Measurements from ENCODE around the gene AIFM3.

AIFM3 gene

GRCh38 chr22:20952544-20953341 lies 14.3 kb upstream of the AIFM3 start:
- H3K4me3 ChIP-seq, result no peak overlapping the region
- H3K36me3 ChIP-seq (ENCODE audit: insufficient read depth, low read length), result peaks cover 56% of the 10 kb centered on the region
- no peaks in the 10 kb centered on the region for H3K9me3 ChIP-seq (ENCODE audit: low read depth, low read length)
- TF ChIP-seq EZH2 (IDR thresholded peaks at IDR 0.05) (no peak), POLR2AphosphoS5 (IDR thresholded peaks at IDR 0.05; ENCODE audit: borderline replicate concordance, low read depth, low read length) (no peak), FOXP2 (optimal IDR thresholded peaks at IDR 0.05; ENCODE audit: control extremely low read depth, extremely low read length, insufficient read depth) (no peak)
- peak overlapping the region; percentile 74 for H3K27ac ChIP-seq
- H3K9ac ChIP-seq (ENCODE audit: insufficient read length), result no peak overlapping the region
- DNase-seq (ENCODE audit: low read depth, low spot score), result no peak

GRCh38 chr22:20953342-20953608 lies 13.8 kb upstream of the AIFM3 start:
- H3K9me3 ChIP-seq (ENCODE audit: low read depth, low read length), result no peaks in the 10 kb centered on the region
- H3K27ac ChIP-seq, result peak overlapping the region; percentile 74
- no peak for TF ChIP-seq EZH2 (IDR thresholded peaks at IDR 0.05)
- no peak for TF ChIP-seq FOXP2 (optimal IDR thresholded peaks at IDR 0.05; ENCODE audit: control extremely low read depth, extremely low read length, insufficient read depth)
- no peak for TF ChIP-seq POLR2AphosphoS5 (IDR thresholded peaks at IDR 0.05; ENCODE audit: borderline replicate concordance, low read depth, low read length)
- no peak overlapping the region for H3K9ac ChIP-seq (ENCODE audit: insufficient read length)
- no peak for DNase-seq (ENCODE audit: low read depth, low spot score)
- H3K36me3 ChIP-seq (ENCODE audit: insufficient read depth, low read length), result peaks cover 56% of the 10 kb centered on the region
- H3K4me3 ChIP-seq, result no peak overlapping the region

GRCh38 chr22:20953668-20954500 lies 13.2 kb upstream of the AIFM3 start:
- no peak overlapping the region for H3K4me3 ChIP-seq
- peak overlapping the region; percentile 32 for H3K9ac ChIP-seq (ENCODE audit: insufficient read length)

GRCh38 chr22:20955548-20955947 lies 11.5 kb upstream of the AIFM3 start:
- Histone ChIP-seq H3K27ac (no peak overlapping the region), H3K36me3 (ENCODE audit: insufficient read depth, low read length) (peaks cover 35% of the 10 kb centered on the region), H3K9me3 (ENCODE audit: low read depth, low read length) (no peaks in the 10 kb centered on the region), H3K4me3 (no peak overlapping the region), H3K9ac (ENCODE audit: insufficient read length) (no peak overlapping the region)
- DNase-seq (ENCODE audit: low read depth, low spot score), result no peak
- TF ChIP-seq EZH2 (IDR thresholded peaks at IDR 0.05) (no peak), FOXP2 (optimal IDR thresholded peaks at IDR 0.05; ENCODE audit: control extremely low read depth, extremely low read length, insufficient read depth) (no peak), POLR2AphosphoS5 (IDR thresholded peaks at IDR 0.05; ENCODE audit: borderline replicate concordance, low read depth, low read length) (no peak)

More at GRCh38 chr22:20953668-20954500, 13.2 kb upstream of the AIFM3 start:
- Histone ChIP-seq H3K36me3 (ENCODE audit: insufficient read depth, low read length) (peaks cover 51% of the 10 kb centered on the region), H3K9me3 (ENCODE audit: low read depth, low read length) (no peaks in the 10 kb centered on the region), H3K27ac (peak overlapping the region; percentile 74)
- TF ChIP-seq FOXP2 (optimal IDR thresholded peaks at IDR 0.05; ENCODE audit: control extremely low read depth, extremely low read length, insufficient read depth), result no peak
- no peak for TF ChIP-seq EZH2 (IDR thresholded peaks at IDR 0.05)
- no peak for TF ChIP-seq POLR2AphosphoS5 (IDR thresholded peaks at IDR 0.05; ENCODE audit: borderline replicate concordance, low read depth, low read length)
- DNase-seq (ENCODE audit: low read depth, low spot score), result no peak

- Histone ChIP-seq H3K9ac (ENCODE audit: insufficient read length) (no peak overlapping the region), H3K4me3 (no peak overlapping the region), H3K27ac (no peak overlapping the region), H3K9me3 (ENCODE audit: low read depth, low read length) (no peaks in the 10 kb centered on the region), H3K36me3 (ENCODE audit: insufficient read depth, low read length) (peaks cover 25% of the 10 kb centered on the region)
- TF ChIP-seq POLR2AphosphoS5 (IDR thresholded peaks at IDR 0.05; ENCODE audit: borderline replicate concordance, low read depth, low read length), result no peak
- TF ChIP-seq EZH2 (IDR thresholded peaks at IDR 0.05), result no peak
- TF ChIP-seq FOXP2 (optimal IDR thresholded peaks at IDR 0.05; ENCODE audit: control extremely low read depth, extremely low read length, insufficient read depth), result no peak
- no peak for DNase-seq (ENCODE audit: low read depth, low spot score)
Observed at GRCh38 chr22:20956258-20957101, 10.6 kb upstream of the AIFM3 start.

- Histone ChIP-seq H3K4me3 (no peak overlapping the region), H3K36me3 (ENCODE audit: insufficient read depth, low read length) (peaks cover 18% of the 10 kb centered on the region), H3K9ac (ENCODE audit: insufficient read length) (no peak overlapping the region), H3K27ac (no peak overlapping the region), H3K9me3 (ENCODE audit: low read depth, low read length) (no peaks in the 10 kb centered on the region)
- no peak for TF ChIP-seq POLR2AphosphoS5 (IDR thresholded peaks at IDR 0.05; ENCODE audit: borderline replicate concordance, low read depth, low read length)
- TF ChIP-seq EZH2 (IDR thresholded peaks at IDR 0.05), result no peak
- TF ChIP-seq FOXP2 (optimal IDR thresholded peaks at IDR 0.05; ENCODE audit: control extremely low read depth, extremely low read length, insufficient read depth), result no peak
- DNase-seq (ENCODE audit: low read depth, low spot score), result no peak
Observed at GRCh38 chr22:20957102-20957682, 9.9 kb upstream of the AIFM3 start.

GRCh38 chr22:20957683-20958431 lies 9.2 kb upstream of the AIFM3 start:
- peaks cover 11% of the 10 kb centered on the region for H3K36me3 ChIP-seq (ENCODE audit: insufficient read depth, low read length)
- DNase-seq (ENCODE audit: low read depth, low spot score), result no peak
- no peak overlapping the region for H3K27ac ChIP-seq
- TF ChIP-seq POLR2AphosphoS5 (IDR thresholded peaks at IDR 0.05; ENCODE audit: borderline replicate concordance, low read depth, low read length), result no peak
- TF ChIP-seq FOXP2 (optimal IDR thresholded peaks at IDR 0.05; ENCODE audit: control extremely low read depth, extremely low read length, insufficient read depth), result no peak
- no peak for TF ChIP-seq EZH2 (IDR thresholded peaks at IDR 0.05)
- no peaks in the 10 kb centered on the region for H3K9me3 ChIP-seq (ENCODE audit: low read depth, low read length)
- H3K9ac ChIP-seq (ENCODE audit: insufficient read length), result no peak overlapping the region
- no peak overlapping the region for H3K4me3 ChIP-seq
